ENCODE data around the gene NDNF.

The NDNF gene, protein sequence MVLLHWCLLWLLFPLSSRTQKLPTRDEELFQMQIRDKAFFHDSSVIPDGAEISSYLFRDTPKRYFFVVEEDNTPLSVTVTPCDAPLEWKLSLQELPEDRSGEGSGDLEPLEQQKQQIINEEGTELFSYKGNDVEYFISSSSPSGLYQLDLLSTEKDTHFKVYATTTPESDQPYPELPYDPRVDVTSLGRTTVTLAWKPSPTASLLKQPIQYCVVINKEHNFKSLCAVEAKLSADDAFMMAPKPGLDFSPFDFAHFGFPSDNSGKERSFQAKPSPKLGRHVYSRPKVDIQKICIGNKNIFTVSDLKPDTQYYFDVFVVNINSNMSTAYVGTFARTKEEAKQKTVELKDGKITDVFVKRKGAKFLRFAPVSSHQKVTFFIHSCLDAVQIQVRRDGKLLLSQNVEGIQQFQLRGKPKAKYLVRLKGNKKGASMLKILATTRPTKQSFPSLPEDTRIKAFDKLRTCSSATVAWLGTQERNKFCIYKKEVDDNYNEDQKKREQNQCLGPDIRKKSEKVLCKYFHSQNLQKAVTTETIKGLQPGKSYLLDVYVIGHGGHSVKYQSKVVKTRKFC

DNA sequence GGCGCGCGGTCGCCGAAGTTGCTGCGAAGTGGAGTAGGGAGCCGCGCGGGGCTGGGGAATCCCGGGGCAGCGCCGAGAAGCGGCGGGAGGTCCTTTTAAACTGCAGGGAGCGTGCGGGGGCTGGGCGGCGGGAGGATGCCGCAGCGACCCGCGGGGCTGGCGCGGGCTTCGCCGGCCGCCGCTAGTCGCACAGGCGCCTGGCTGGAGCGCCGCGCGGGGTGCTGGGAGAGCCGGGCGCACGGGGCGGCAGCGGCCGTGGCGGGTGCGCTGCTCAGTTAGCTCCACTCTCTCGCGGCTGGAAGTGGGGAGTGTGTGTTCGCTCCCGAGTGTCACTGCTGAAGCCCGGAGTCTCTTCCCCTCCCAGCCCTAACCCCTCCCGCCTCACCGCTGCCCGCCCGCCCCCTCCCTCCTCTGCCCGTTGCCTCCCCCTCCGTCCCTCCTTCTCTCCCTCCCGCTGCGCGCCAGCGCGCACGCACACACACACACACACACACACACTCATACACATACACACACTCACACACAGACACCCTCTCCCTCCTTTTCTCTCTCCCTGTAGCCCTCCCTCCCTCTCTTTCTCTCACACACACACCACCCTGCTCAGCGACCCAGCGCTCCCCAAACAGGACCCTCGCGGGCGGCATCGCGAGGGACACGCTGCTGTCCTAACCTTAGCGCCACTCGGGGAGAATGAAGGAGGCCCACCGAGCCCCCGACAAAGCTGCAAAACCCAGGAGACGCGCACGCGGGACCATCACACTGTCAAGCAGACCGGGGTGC is at the start of gene NDNF:
NDNF (minus strand) TSS at position 312 of the 780 bp plus-strand sequence. CDS start 26,698 bp downstream, outside the sequence.
- H3K4me3 ChIP-seq (ENCODE audit: low read depth, low read length): peak within 1 kb of the TSS; percentile 11; the same call in 1 of the 2 replicates
- TF ChIP-seq, protein P1, sequence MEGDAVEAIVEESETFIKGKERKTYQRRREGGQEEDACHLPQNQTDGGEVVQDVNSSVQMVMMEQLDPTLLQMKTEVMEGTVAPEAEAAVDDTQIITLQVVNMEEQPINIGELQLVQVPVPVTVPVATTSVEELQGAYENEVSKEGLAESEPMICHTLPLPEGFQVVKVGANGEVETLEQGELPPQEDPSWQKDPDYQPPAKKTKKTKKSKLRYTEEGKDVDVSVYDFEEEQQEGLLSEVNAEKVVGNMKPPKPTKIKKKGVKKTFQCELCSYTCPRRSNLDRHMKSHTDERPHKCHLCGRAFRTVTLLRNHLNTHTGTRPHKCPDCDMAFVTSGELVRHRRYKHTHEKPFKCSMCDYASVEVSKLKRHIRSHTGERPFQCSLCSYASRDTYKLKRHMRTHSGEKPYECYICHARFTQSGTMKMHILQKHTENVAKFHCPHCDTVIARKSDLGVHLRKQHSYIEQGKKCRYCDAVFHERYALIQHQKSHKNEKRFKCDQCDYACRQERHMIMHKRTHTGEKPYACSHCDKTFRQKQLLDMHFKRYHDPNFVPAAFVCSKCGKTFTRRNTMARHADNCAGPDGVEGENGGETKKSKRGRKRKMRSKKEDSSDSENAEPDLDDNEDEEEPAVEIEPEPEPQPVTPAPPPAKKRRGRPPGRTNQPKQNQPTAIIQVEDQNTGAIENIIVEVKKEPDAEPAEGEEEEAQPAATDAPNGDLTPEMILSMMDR (IDR thresholded peaks at IDR 0.05; ENCODE audit: low read depth, low read length, missing control alignments): no peak
- DNase-seq (ENCODE audit: low read depth): no peak

DNA sequence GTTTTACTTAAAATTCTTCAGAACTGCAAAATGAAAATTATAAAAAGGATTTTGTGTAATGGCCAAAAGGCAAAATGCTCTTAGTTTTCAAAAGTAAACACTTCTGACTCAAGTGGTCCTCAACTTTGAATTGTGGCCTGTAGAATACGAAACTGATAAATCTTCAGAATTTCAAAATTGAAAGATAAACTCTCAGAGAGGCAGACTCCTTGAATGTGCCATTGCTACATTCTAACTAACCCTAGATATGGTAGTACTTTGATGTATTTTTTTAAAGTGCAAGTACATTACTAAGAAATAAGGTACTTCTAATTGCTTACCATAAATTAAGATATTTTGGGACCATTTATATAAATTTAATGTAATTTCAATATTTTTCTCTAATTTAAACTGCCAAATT is 47.4 kb upstream of the NDNF start:
- TF ChIP-seq, protein P1 (IDR thresholded peaks at IDR 0.05; ENCODE audit: low read depth, low read length, missing control alignments): no peak
- no peak for DNase-seq (ENCODE audit: low read depth)
- no peak overlapping the region for H3K4me3 ChIP-seq (ENCODE audit: low read depth, low read length)

DNA sequence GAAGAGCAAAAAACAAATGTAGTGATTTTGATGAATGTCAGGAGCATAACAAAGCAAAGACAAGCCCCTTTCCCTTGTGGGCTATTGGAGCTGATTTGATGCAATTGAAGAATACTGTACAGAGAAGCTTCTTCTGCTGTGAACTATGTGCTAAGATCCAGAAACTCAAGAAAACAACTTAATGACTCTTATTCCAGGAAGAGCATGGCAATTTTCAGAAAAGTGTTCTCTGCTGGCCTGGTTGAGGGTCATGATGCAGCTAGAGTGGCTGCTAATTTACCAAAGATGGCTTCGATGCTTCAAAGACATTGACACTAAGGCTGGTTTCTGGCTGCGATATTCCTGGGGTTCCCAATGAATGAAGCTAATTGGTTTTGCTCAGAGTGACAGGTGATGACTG is 46.0 kb upstream of the NDNF start:
- TF ChIP-seq, protein P1 (IDR thresholded peaks at IDR 0.05; ENCODE audit: low read depth, low read length, missing control alignments): no peak
- DNase-seq (ENCODE audit: low read depth): no peak
- H3K4me3 ChIP-seq (ENCODE audit: low read depth, low read length): no peak overlapping the region

DNA sequence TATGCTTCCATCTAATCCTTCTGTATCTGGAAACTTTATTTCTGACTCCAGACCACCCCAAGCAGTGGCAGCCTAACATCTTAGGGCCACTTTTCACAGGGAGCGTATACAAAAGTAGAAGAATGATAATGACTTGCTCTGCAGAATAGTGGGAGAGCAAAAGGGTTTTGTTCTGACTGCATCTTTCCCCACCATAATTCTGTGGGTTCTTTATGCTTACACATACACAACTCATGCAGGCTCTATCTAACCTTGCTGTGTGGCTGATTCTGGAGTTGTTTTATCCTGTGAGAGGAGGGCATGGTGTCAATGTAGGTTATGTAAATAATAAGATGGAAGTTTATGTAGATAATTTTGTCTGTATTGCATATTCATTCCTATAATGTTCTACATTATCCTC is 42.4 kb upstream of the NDNF start:
- no peak for DNase-seq (ENCODE audit: low read depth)
- no peak overlapping the region for H3K4me3 ChIP-seq (ENCODE audit: low read depth, low read length)
- TF ChIP-seq, protein P1 (IDR thresholded peaks at IDR 0.05; ENCODE audit: low read depth, low read length, missing control alignments): no peak

DNA sequence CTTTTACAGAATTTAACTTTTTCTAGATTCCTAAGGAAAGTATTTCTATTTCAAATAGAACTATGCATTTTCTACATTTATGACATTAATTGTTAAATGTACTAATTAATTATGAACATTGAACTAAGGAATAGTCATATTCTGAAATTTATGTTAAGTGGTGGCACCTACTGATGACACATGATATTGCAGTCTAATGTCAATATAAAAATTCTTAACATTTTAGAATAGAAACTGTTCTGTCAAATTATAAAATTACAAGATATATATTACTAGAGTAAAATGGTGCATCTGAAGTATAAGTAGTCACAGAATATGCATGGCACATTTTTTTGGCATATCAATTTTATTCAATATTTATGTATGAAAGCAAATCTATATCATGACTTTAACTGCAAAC is 40.2 kb upstream of the NDNF start:
- no peak for DNase-seq (ENCODE audit: low read depth)
- TF ChIP-seq, protein P1 (IDR thresholded peaks at IDR 0.05; ENCODE audit: low read depth, low read length, missing control alignments): peak; percentile 22
- no peak overlapping the region for H3K4me3 ChIP-seq (ENCODE audit: low read depth, low read length)

DNA sequence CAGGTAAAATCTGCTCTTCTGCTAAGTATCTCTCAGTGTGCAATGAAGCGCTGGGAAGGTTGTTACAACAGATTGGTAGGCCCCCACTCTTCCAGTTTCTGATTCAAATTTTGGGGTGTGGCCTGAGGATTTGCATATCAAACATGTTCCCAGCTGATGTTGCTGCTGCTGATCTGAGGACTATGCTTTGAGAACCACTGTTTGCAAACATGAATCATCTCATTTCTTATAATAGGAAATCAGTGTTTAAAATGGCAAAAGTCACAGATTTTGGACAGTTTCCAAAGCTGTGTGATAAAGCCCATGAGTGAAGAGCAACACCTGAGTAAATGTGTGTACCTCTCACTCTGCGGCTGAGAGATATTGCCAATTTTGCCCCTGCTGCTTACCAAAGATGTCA is 36.2 kb upstream of the NDNF start:
- H3K4me3 ChIP-seq (ENCODE audit: low read depth, low read length): no peak overlapping the region
- no peak for DNase-seq (ENCODE audit: low read depth)
- TF ChIP-seq, protein P1 (IDR thresholded peaks at IDR 0.05; ENCODE audit: low read depth, low read length, missing control alignments): no peak
